GM18519 (cell line): Measurements from ENCODE around the gene CRB2.

Experiments used
- ATAC-seq: cut with Tn5 transposase; IDR thresholded peaks from one replicate; pipeline ENCODE4 v1.9.1; 2021; ENCODE audit warnings: mild to moderate bottlenecking, moderate library complexity; ENCODE audit not compliant: unreplicated experiment, low FRiP score

CRB2 gene

DNA sequence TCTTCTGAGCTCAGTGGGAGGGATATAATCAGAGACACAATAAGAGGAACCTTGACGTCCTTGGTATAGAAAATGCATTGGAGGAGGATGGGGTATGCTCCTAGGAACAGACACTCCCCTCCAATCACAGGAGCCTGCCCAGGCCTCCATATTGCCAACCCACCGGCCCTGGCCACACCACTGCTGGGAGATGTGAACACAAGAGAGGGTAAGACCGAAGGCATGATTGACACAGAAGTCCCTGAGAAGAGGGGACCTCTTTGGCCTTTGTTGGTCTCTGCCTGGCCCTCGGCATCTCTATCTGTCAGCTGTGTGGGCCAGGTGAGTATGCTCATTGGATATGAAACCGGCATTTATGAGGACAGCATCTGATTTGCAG, 62.0 kb downstream of the CRB2 start:
- no peak for ATAC-seq

GRCh38 chr9:123418506-123418905, 62.5 kb downstream of the CRB2 start:
- no peak for ATAC-seq

- ATAC-seq: no peak
Observed at GRCh38 chr9:123419091-123419490, 63.1 kb downstream of the CRB2 start.

- ATAC-seq: no peak
Observed at GRCh38 chr9:123419721-123420591, 64.0 kb downstream of the CRB2 start.

DNA sequence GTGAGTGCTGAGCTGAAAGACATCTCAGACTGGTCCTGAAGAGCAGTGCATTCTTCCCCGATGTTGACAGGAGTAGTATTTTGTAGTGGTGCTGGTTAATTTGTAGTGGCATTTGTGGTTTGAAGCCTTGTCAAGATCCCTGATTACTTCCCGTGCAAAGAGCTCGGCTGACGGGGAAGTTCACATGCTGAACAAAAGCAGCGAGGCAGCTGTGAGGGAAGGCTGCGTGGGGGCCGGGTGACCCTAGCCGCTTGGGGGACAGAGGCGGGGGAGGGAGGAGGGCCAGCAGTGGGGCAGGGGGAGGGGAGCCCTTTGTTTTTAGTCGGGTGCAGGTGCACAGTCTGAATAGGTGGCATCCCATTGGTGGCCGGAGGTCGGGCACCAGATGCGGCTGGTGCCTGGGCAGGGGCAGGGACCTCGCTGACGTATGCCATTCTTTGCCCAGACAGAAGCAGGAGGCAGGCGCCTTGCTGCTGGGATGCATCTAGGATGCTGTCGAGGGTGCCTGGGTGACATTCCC, 64.7 kb downstream of the CRB2 start:
- ATAC-seq: no peak

DNA sequence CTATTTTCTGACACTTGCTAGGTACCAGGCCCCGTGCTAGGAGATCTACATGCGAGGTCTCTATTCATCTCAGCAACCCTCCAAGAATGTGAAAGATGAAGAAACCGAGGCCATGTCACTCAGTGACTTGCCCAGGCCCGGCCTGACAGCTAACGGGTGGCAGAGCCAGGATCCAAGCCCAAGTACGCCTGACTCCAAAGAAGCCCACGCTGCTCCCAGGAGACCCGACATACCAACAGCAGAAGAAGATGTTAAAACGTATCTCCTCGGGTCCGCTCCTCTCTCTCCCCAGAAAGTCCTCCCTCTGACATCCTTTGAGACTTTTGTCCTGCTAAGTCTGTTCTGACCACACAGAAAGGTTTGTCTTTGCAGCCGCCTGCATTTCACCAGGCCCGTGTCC, 65.2 kb downstream of the CRB2 start:
- no peak for ATAC-seq

DNA sequence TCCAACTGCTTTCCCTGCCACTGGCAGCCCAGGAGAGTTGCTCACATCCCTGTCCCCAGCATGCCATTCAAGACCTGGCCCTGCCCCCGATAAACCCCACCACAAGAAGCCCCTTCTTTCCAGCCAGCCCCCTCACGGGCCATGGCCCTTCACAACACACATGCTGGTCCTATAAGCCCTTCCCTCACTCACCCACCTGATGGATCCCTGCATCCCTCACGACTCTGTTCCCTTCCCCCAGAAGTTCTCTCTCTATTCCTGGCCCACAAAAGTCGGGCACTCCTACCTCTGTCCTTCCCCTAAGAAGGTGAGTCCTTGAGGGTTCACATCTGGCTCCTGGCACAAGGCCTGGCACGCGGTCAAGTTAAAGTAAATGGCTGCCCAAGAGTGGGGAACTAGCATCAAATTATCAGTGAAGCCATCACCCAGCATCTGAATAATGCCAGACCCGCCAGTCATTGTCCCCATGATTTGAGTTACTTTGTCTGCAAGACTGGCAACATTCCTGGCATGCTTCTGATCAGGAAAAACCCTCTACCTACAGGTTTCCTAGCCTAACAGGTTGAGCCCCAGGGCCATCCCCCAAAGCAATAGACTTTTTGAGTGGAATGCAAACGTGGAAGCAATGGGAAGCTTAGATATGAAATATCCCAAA, 65.9 kb downstream of the CRB2 start:
- no peak for ATAC-seq

GRCh38 chr9:123422635-123423310, 66.8 kb downstream of the CRB2 start:
- no peak for ATAC-seq

- ATAC-seq: no peak
Observed at GRCh38 chr9:123423311-123423640, 67.3 kb downstream of the CRB2 start.

- ATAC-seq: no peak
Observed at GRCh38 chr9:123424131-123424530, 68.1 kb downstream of the CRB2 start.

DNA sequence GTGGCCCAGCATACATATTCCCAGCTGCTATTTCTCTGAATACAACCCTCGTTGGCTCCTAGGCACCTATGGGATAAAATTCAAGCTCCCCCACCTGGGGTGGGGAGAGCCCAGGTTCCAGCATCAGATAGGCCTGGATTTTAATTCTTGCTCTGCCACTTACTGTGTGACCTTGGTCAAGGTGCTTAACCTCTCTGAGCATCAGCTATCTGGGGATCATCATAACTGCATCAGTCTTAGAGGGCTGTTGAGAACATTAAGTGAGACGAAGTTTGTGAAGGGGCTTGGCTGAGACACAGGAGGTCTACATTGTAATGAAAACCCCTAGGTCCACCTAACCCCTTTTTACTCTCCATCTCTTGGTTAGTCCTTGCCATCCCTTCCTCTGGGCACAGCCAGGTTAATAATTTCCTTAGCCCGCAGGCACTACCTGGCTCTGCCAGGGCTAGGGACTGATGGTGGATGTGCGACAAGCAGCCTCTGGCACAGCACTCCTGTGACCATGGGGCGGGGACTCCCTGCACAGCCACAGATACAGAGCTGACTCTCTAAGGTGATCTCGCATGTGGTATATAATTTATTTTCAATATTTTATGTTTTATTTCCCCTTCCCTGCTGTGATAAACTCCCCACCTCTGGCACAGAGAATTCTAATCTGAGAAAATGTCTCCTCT, 68.7 kb downstream of the CRB2 start:
- ATAC-seq: no peak

DNA sequence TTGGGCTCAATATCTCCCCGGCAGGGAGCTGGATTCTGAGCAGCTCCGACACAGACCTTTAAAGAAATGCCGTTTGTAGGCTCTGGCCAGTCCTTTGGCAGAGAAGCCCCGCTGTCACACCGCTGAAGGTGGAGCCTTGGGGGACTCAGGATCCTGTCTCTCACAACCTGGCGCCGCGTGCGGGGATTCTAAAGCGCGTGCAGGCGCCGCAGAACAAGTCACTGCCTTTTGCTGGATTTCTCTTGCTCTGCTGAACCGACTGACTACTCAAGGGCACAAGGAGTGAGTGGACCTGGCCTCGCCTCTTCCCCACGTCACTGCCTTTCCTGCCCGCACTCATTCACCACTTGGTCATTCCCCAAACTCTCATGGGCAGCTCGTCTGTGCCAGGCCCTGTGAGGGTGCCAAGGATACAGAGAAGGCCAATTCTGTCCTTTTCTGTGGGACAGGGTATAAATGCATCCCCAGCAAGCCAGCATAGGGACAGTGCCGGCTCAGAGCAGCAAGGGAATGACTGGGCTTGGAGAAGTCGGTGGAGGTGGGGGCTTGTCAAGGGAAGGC, 69.3 kb downstream of the CRB2 start:
- no peak for ATAC-seq

DNA sequence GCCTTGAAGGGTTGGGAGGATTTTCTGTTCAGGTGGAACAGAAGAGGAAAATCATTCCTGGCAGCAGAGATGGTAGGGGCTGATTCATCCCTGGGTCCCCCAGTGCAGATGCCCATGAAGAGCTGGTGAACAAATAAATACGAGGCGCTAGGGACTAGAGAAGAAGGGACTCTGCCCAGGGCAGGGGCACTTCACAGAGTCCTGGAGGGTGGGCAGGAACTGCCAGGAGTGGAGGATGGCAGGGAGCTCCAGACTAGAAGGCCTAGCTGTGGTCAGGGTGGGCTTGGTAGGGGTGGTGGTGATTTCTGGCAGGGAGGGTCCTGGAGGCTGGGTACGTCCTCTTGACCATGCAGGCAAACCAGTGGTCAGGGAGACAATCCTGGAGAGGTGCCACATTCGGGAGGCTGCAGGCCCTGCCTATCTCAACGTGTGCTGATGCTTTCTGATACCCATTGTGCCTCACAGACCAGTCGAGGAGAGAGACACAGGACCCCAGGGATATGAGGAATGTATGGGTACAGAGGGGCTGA, 69.9 kb downstream of the CRB2 start:
- no peak for ATAC-seq

DNA sequence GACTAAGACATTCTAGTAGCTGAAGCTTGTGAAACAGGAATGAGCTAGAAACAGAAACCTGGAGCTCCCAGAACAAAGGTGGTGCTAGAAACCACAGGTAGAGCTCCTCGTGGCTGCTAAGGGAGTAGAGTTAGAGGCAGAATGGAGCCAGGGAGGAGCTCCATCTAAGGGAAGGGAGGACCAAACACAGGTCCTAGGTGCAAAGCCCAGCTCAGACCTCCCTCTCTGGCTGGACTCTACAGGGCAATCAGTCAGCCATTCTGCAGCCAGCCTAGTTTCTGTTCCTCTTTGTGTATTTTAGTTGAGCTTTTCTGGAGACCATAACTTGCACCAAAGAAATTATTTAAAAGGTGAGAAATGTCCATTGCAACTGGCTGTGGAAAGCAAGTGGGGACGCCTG, 70.4 kb downstream of the CRB2 start:
- ATAC-seq: no peak
